Duodenal mucosa (tissue), 2 donors: ENCODE results near the gene ELAC2.

Experiments used
- H3K27ac ChIP-seq: one replicate; pipeline ENCODE4 v1.7.0; 2013; ENCODE audit warnings: low read depth, low read length
- H3K27me3 ChIP-seq, 2 donors: one replicate each; pipeline ENCODE4 v1.7.0; 2013; ENCODE audit warnings: low read length in 2 of 2, control low read depth in 1 of 2; ENCODE audit not compliant: insufficient read depth in 2 of 2, control insufficient read depth in 1 of 2
- H3K36me3 ChIP-seq, 2 donors: one replicate each; pipeline ENCODE4 v1.7.0; 2013; ENCODE audit warnings: low read length in 2 of 2, control low read depth in 1 of 2; ENCODE audit not compliant: insufficient read depth in 2 of 2, control insufficient read depth in 1 of 2
- H3K4me1 ChIP-seq, 2 donors: one replicate each; pipeline ENCODE4 v1.7.0; 2013; ENCODE audit warnings: low read length in 2 of 2, control low read depth in 1 of 2; ENCODE audit not compliant: insufficient read depth in 2 of 2, control insufficient read depth in 1 of 2
- H3K4me3 ChIP-seq, 2 donors: one replicate each; pipeline ENCODE4 v1.7.0; 2013; ENCODE audit warnings: low read length in 2 of 2, low read depth in 1 of 2
- H3K9ac ChIP-seq, 2 donors: one replicate each; pipeline ENCODE4 v1.7.0; 2013; ENCODE audit warnings: low read length in 2 of 2, low read depth in 1 of 2
- H3K9me3 ChIP-seq, 2 donors: one replicate each; pipeline ENCODE4 v1.7.0; 2013; ENCODE audit warnings: low read length in 2 of 2, control low read depth in 1 of 2; ENCODE audit not compliant: control insufficient read depth in 1 of 2

Gene ELAC2

GRCh38 chr17:13036751-13037150 lies 18.9 kb upstream of the ELAC2 start:
- Histone ChIP-seq H3K9ac (no peak overlapping the region), H3K36me3 (no peaks in the 10 kb centered on the region), H3K27me3 (peaks cover 0 to 3% of the 10 kb centered on the region in 2 donors), H3K27ac (no peak overlapping the region), H3K4me1 (no peaks in the 10 kb centered on the region), H3K9me3 (peaks cover 3 to 4% of the 10 kb centered on the region in 2 donors), H3K4me3 (no peak overlapping the region)

- no peak overlapping the region for H3K27ac ChIP-seq
- peaks cover 3 to 4% of the 10 kb centered on the region in 2 donors for H3K9me3 ChIP-seq
- no peak overlapping the region for H3K9ac ChIP-seq
- no peaks in the 10 kb centered on the region for H3K27me3 ChIP-seq
- no peaks in the 10 kb centered on the region for H3K4me1 ChIP-seq
- H3K4me3 ChIP-seq = no peak overlapping the region
- H3K36me3 ChIP-seq = no peaks in the 10 kb centered on the region
These were observed 17.6 kb upstream of the ELAC2 start for GRCh38 chr17:13035420-13035819.

- Histone ChIP-seq H3K9me3 (peaks cover 3 to 4% of the 10 kb centered on the region in 2 donors), H3K27me3 (no peaks in the 10 kb centered on the region), H3K4me3 (no peak overlapping the region), H3K4me1 (no peaks in the 10 kb centered on the region), H3K36me3 (no peaks in the 10 kb centered on the region), H3K9ac (no peak overlapping the region), H3K27ac (no peak overlapping the region)
These were observed 14.0 kb upstream of the ELAC2 start for GRCh38 chr17:13031718-13032350.

GRCh38 chr17:13030459-13031300 lies 12.9 kb upstream of the ELAC2 start:
- H3K4me1 ChIP-seq = no peaks in the 10 kb centered on the region
- H3K4me3 ChIP-seq = no peak overlapping the region
- H3K27me3 ChIP-seq = no peaks in the 10 kb centered on the region
- H3K9me3 ChIP-seq = peaks cover 3 to 4% of the 10 kb centered on the region in 2 donors
- no peak overlapping the region for H3K27ac ChIP-seq
- H3K36me3 ChIP-seq = no peaks in the 10 kb centered on the region
- H3K9ac ChIP-seq = no peak overlapping the region

- H3K4me3 ChIP-seq = no peak overlapping the region
- no peaks in the 10 kb centered on the region for H3K36me3 ChIP-seq
- H3K27ac ChIP-seq = no peak overlapping the region
- no peaks in the 10 kb centered on the region for H3K9me3 ChIP-seq
- H3K9ac ChIP-seq = no peak overlapping the region
- H3K4me1 ChIP-seq = no peaks in the 10 kb centered on the region
- peaks cover 0 to 2% of the 10 kb centered on the region in 2 donors for H3K27me3 ChIP-seq
These were observed 12.2 kb upstream of the ELAC2 start for GRCh38 chr17:13030056-13030455.

GRCh38 chr17:13029340-13029739 lies 11.5 kb upstream of the ELAC2 start:
- no peak overlapping the region for H3K27ac ChIP-seq
- no peak overlapping the region for H3K9ac ChIP-seq
- H3K27me3 ChIP-seq = peaks cover 0 to 3% of the 10 kb centered on the region in 2 donors
- H3K36me3 ChIP-seq = no peaks in the 10 kb centered on the region
- H3K4me1 ChIP-seq = peaks cover under 1 to 4% of the 10 kb centered on the region in 2 donors
- no peaks in the 10 kb centered on the region for H3K9me3 ChIP-seq
- no peak overlapping the region for H3K4me3 ChIP-seq

GRCh38 chr17:13027246-13027645 lies 9.4 kb upstream of the ELAC2 start:
- H3K4me3 ChIP-seq = no peak overlapping the region
- H3K36me3 ChIP-seq = no peaks in the 10 kb centered on the region
- peaks cover 0 to 3% of the 10 kb centered on the region in 2 donors for H3K27me3 ChIP-seq
- peaks cover 3 to 7% of the 10 kb centered on the region in 2 donors for H3K4me1 ChIP-seq
- H3K27ac ChIP-seq = no peak overlapping the region
- H3K9ac ChIP-seq = no peak overlapping the region
- no peaks in the 10 kb centered on the region for H3K9me3 ChIP-seq

- Histone ChIP-seq H3K4me1 (peaks cover 3 to 7% of the 10 kb centered on the region in 2 donors), H3K36me3 (no peaks in the 10 kb centered on the region), H3K27ac (no peak overlapping the region), H3K4me3 (no peak overlapping the region), H3K9me3 (no peaks in the 10 kb centered on the region), H3K9ac (no peak overlapping the region), H3K27me3 (peaks cover 0 to 3% of the 10 kb centered on the region in 2 donors)
These were observed 7.9 kb upstream of the ELAC2 start for GRCh38 chr17:13025687-13026086.

GRCh38 chr17:13025258-13025627 lies 7.4 kb upstream of the ELAC2 start:
- H3K9me3 ChIP-seq = no peaks in the 10 kb centered on the region
- H3K4me1 ChIP-seq = peaks cover 3 to 7% of the 10 kb centered on the region in 2 donors
- H3K9ac ChIP-seq = no peak overlapping the region
- no peaks in the 10 kb centered on the region for H3K36me3 ChIP-seq
- no peak overlapping the region for H3K27ac ChIP-seq
- H3K4me3 ChIP-seq = no peak overlapping the region
- peaks cover 0 to 3% of the 10 kb centered on the region in 2 donors for H3K27me3 ChIP-seq

GRCh38 chr17:13024526-13025257 lies 6.9 kb upstream of the ELAC2 start:
- H3K27ac ChIP-seq = no peak overlapping the region
- H3K4me3 ChIP-seq = peak overlapping the region; percentile 33 to 37
- no peaks in the 10 kb centered on the region for H3K36me3 ChIP-seq
- H3K27me3 ChIP-seq = peaks cover 0 to 3% of the 10 kb centered on the region in 2 donors
- H3K4me1 ChIP-seq = peaks cover 3 to 7% of the 10 kb centered on the region in 2 donors
- no peaks in the 10 kb centered on the region for H3K9me3 ChIP-seq
- H3K9ac ChIP-seq = no peak overlapping the region
